MM.1S (cell line): ENCODE results near the gene CA10.

Experiments
- DNase-seq: peaks from one replicate; pipeline ENCODE4 v3.0.0-alpha.2; 2015
- H2AFZ ChIP-seq: fragments of 300-600 bp; sonication (generic); 2 replicates; pipeline ENCODE4 v1.6.0; 2016; ENCODE audit warnings: antibody characterized with exemption, low read length
- H3F3A ChIP-seq: fragments of 300-600 bp; sonication (generic); 2 replicates; pipeline ENCODE4 v1.6.1; 2016; ENCODE audit warnings: mild to moderate bottlenecking, antibody characterized with exemption, low read length, moderate library complexity, mixed read lengths; ENCODE audit not compliant: insufficient read depth
- H3K27ac ChIP-seq: fragments of 300-600 bp; sonication (generic); 2 replicates; pipeline ENCODE4 v1.5.1; 2016; ENCODE audit warnings: mild to moderate bottlenecking, low read length
- H3K27me3 ChIP-seq: fragments of 300-600 bp; sonication (generic); replicated peaks from 2 replicates; pipeline ENCODE4 v1.6.0; 2016; ENCODE audit warnings: low read length; ENCODE audit not compliant: insufficient read depth
- H3K36me3 ChIP-seq: fragments of 300-600 bp; sonication (generic); replicated peaks from 2 replicates; pipeline ENCODE4 v1.6.1; 2016; ENCODE audit warnings: mild to moderate bottlenecking, low read length, mixed read lengths; ENCODE audit not compliant: insufficient read depth
- H3K4me1 ChIP-seq: fragments of 300-600 bp; sonication (generic); 2 replicates; pipeline ENCODE4 v1.6.1; 2016; ENCODE audit warnings: low read length, mixed read lengths
- H3K4me2 ChIP-seq: fragments of 300-600 bp; sonication (generic); 2 replicates; pipeline ENCODE4 v1.6.0; 2016; ENCODE audit warnings: low read depth, low read length
- H3K4me3 ChIP-seq: fragments of 300-600 bp; sonication (generic); 2 replicates; pipeline ENCODE4 v1.5.1; 2016; ENCODE audit warnings: low read length, mixed read lengths
- H3K79me2 ChIP-seq: fragments of 300-600 bp; sonication (generic); 2 replicates; pipeline ENCODE4 v1.6.1; 2016; ENCODE audit warnings: mixed run types, low read length, mixed read lengths
- H3K9ac ChIP-seq: fragments of 300-600 bp; sonication (generic); 2 replicates; pipeline ENCODE4 v1.6.1; 2016; ENCODE audit warnings: low read length, mixed read lengths
- H3K9me2 ChIP-seq: fragments of 300-600 bp; sonication (generic); replicated peaks from 2 replicates; pipeline ENCODE4 v1.6.1; 2016; ENCODE audit warnings: mild to moderate bottlenecking, low read length, mixed read lengths; ENCODE audit not compliant: insufficient read depth
- H3K9me3 ChIP-seq: fragments of 300-600 bp; sonication (generic); replicated peaks from 2 replicates; pipeline ENCODE4 v1.6.1; 2016; ENCODE audit warnings: mild to moderate bottlenecking, low read length, mixed read lengths; ENCODE audit not compliant: insufficient read depth
- H4K20me1 ChIP-seq: fragments of 300-600 bp; sonication (generic); 2 replicates; pipeline ENCODE4 v1.6.1; 2016; ENCODE audit warnings: mild to moderate bottlenecking, low read length, moderate library complexity, mixed read lengths; ENCODE audit not compliant: insufficient read depth
- EZH2 ChIP-seq: fragments of 300-600 bp; sonication (generic); optimal IDR thresholded peaks from 2 replicates; pipeline ENCODE3; 2017; ENCODE audit warnings: low read depth, mild to moderate bottlenecking, antibody characterized with exemption, low read length, mixed read lengths
- EZH2phosphoT487 ChIP-seq: fragments of 300-600 bp; sonication (generic); IDR thresholded peaks from 2 replicates; pipeline ENCODE4 v1.6.1; 2018; ENCODE audit warnings: antibody characterized with exemption, low read length
- TF ChIP-seq, protein P1 (sequence below): fragments of 300-600 bp; sonication (generic); IDR thresholded peaks from 2 replicates; pipeline ENCODE4 v1.5.1; 2016; ENCODE audit warnings: antibody characterized with exemption, low read length, mixed read lengths

The CA10 gene

DNA sequence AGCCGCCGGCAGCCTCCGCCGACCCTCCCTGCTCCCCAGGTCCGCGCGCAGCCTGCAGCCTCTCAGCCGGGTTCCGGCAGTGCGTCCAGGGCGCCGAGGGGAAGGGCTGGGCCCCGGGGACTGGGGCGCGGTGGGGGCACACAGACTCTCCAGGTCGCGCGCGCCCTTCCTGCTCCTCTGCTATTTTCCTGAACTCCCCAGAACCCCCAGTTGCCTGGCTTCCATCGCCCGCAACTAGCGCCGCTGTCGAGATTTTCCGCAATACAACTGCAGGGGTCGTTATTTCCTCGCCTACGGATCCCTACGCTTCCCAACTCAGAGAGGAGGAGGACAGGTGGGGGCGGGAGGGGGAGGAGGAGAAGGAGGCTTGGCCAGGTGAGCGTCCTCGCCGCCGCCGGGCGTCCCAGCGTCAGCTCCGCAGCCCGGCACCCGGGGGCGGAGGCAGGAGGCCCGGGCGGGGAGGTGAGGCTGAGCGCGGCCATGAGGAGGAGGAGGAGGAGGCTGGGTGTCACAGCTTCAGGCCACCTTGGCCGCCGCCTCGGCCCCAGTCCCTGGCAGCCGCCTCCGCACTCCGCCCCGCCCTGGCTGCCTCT is at the start of gene CA10:
TSS of gene CA10 (minus strand) at position 265 of the 593 bp plus-strand sequence.
- Histone ChIP-seq H3K9me3 (no peaks in the 10 kb centered on the region), H3K79me2 (no peaks in the 10 kb centered on the region), H3K36me3 (no peaks in the 10 kb centered on the region), H3K9me2 (no peaks in the 10 kb centered on the region), H3K27me3 (no peaks in the 10 kb centered on the region), H3K9ac (no peak within 1 kb of the TSS), H2AFZ (no peak within 1 kb of the TSS), H3K4me3 (no peak within 1 kb of the TSS), H3K4me1 (no peaks in the 10 kb centered on the region), H3K4me2 (no peak within 1 kb of the TSS), H3K27ac (no peak within 1 kb of the TSS), H3F3A (no peaks in the 10 kb centered on the region), H4K20me1 (no peaks in the 10 kb centered on the region)
- TF ChIP-seq EZH2phosphoT487, result no peak
- TF ChIP-seq EZH2, result no peak
- TF ChIP-seq, protein P1, sequence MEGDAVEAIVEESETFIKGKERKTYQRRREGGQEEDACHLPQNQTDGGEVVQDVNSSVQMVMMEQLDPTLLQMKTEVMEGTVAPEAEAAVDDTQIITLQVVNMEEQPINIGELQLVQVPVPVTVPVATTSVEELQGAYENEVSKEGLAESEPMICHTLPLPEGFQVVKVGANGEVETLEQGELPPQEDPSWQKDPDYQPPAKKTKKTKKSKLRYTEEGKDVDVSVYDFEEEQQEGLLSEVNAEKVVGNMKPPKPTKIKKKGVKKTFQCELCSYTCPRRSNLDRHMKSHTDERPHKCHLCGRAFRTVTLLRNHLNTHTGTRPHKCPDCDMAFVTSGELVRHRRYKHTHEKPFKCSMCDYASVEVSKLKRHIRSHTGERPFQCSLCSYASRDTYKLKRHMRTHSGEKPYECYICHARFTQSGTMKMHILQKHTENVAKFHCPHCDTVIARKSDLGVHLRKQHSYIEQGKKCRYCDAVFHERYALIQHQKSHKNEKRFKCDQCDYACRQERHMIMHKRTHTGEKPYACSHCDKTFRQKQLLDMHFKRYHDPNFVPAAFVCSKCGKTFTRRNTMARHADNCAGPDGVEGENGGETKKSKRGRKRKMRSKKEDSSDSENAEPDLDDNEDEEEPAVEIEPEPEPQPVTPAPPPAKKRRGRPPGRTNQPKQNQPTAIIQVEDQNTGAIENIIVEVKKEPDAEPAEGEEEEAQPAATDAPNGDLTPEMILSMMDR, result no peak
- DNase-seq, result no peak

DNA sequence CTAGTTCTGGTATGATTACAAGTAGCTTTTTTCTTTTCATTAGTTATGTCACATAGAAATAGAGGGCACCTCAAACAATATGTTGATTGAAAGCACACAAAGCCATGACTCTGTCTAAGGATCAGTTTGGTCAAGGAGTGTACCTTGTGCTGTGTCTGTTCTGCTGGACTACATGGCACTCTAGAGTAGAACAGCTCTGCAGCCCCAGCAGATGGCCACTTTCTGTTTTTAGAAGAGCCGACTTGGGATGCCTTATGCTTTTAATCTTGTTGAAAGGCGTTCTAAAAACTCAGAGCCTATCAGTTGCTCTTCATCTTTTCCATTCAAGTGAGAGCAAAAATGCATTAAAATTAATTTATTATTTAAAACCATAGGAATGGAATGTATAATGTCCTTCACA is 49.3 kb upstream of the CA10 start:
- Histone ChIP-seq H3K79me2 (no peaks in the 10 kb centered on the region), H3K4me1 (no peaks in the 10 kb centered on the region), H3K27ac (no peak overlapping the region), H3K9me3 (no peaks in the 10 kb centered on the region), H3K9ac (no peak overlapping the region), H3K9me2 (no peaks in the 10 kb centered on the region), H3F3A (no peaks in the 10 kb centered on the region), H4K20me1 (no peaks in the 10 kb centered on the region), H2AFZ (no peak overlapping the region), H3K4me3 (no peak overlapping the region), H3K36me3 (no peaks in the 10 kb centered on the region), H3K27me3 (no peaks in the 10 kb centered on the region), H3K4me2 (no peak overlapping the region)
- no peak for DNase-seq
- TF ChIP-seq EZH2, result no peak
- TF ChIP-seq, protein P1, result no peak
- TF ChIP-seq EZH2phosphoT487, result no peak

DNA sequence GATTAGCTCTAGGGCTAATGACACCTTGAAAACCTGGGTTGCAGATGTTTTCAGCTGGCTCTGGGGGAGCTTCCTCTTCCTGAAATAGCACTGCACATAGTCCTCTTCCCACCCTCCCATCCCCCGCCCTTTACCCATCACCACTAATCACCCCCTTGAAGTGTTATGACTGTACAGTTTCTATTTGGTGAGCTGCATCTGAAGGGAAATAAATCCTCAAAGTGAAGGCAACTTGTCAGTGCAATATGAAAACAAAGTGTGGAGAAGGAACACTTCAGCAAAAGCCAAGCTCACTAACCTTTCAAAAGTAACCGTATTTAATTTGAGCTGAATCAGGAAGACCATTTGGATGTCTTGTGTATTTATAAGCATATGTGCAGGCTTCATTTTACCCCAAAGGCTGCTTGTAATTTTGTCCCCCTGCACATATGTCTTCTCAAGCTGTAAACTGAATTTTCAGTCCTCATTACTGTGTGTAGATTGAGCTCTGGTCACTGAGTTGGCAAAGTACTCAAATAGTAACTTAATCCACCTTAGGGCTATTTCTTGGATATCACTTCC is 44.1 kb upstream of the CA10 start:
- Histone ChIP-seq H3K4me2 (peak overlapping the region; percentile 23; the same call in 1 of the 2 replicates), H3K36me3 (no peaks in the 10 kb centered on the region), H3F3A (no peaks in the 10 kb centered on the region), H3K79me2 (no peaks in the 10 kb centered on the region), H4K20me1 (no peaks in the 10 kb centered on the region), H3K9me3 (no peaks in the 10 kb centered on the region), H3K9me2 (no peaks in the 10 kb centered on the region), H2AFZ (no peak overlapping the region), H3K4me1 (peaks cover 6% of the 10 kb centered on the region; the same call in 1 of the 2 replicates), H3K9ac (no peak overlapping the region), H3K4me3 (no peak overlapping the region), H3K27ac (peak overlapping the region; percentile 24; the same call in 1 of the 2 replicates), H3K27me3 (no peaks in the 10 kb centered on the region)
- peak; percentile 16 for DNase-seq
- TF ChIP-seq EZH2 (no peak), EZH2phosphoT487 (no peak)
- TF ChIP-seq, protein P1, result no peak
